ENCODE results near the gene NSUN5. TPM values are rescaled to one million over a fixed set of nuclear protein-coding genes. Genes with fewer than 3 reads are reported as not detected.
"Not testable (repeated sequence)": the region's sequence is repeated elsewhere in the genome, so short reads cannot be mapped to it uniquely, and the experiment has no call there.

Gene NSUN5
- total RNA-seq, 1 experiment from 2014 or later: 28.9 TPM

DNA sequence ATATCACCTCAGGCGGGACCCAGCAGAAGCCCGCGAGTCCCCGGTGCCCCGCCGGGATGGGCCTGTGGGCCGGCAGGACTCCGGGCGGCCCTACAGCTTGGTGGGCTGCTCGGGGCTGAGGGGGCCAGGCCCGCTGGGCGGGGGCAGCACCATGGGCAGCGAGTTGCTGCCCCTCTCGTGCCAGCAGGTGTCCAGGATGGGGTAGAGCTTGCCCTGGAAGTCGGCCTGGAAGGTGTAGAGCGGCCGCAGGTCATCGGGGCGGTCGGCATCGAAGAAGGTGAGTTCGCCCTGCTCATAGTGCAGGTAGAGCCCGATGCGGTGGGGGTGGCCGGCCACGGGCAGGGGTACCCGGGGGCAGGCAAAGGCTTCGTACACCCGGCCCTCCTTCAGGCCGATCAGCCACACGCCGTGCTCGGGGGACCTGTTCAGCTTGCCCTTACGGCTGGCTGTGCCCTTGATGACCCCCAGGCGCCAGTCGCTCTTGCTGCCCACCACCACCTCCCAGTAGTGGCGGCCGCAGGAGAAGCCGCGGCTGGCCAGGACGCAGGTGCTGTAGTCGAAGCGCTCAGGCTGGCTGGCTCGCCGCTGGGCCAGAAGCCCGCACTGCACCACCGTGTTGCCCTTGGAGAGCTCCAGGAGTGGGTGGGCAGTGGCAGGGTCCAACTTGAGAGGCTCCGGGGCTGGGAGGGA is 4.3 kb upstream of the NSUN5 start:
- no peak for DNase-seq (ENCODE audit: low spot score)
- no TSS peak for BruUV-seq (replicated peaks)
- POLR2A ChIA-PET (ENCODE audit: low non-redundant PET): no interaction called here
- CTCF ChIA-PET: no interaction called here
- TF ChIP-seq EZH2 (IDR thresholded peaks at IDR 0.05; ENCODE audit: borderline replicate concordance, low read depth, low read length, poor library complexity, severe bottlenecking): no peak
- TF ChIP-seq, protein P1, sequence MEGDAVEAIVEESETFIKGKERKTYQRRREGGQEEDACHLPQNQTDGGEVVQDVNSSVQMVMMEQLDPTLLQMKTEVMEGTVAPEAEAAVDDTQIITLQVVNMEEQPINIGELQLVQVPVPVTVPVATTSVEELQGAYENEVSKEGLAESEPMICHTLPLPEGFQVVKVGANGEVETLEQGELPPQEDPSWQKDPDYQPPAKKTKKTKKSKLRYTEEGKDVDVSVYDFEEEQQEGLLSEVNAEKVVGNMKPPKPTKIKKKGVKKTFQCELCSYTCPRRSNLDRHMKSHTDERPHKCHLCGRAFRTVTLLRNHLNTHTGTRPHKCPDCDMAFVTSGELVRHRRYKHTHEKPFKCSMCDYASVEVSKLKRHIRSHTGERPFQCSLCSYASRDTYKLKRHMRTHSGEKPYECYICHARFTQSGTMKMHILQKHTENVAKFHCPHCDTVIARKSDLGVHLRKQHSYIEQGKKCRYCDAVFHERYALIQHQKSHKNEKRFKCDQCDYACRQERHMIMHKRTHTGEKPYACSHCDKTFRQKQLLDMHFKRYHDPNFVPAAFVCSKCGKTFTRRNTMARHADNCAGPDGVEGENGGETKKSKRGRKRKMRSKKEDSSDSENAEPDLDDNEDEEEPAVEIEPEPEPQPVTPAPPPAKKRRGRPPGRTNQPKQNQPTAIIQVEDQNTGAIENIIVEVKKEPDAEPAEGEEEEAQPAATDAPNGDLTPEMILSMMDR (conservative IDR thresholded peaks at IDR 0.05; ENCODE audit: low read depth, low read length): no peak
- Histone ChIP-seq H3K4me3 (ENCODE audit: low read depth, low read length, poor library complexity, severe bottlenecking) (no peak overlapping the region), H3K27ac (ENCODE audit: low read depth, low read length, poor library complexity, severe bottlenecking) (no peak overlapping the region), H3K27me3 (replicated peaks; ENCODE audit: insufficient read depth, low read depth, low read length, poor library complexity) (no peaks in the 10 kb centered on the region), H3K9me3 (ENCODE audit: low read depth, low read length, poor library complexity, severe bottlenecking) (no peaks in the 10 kb centered on the region), H3K36me3 (ENCODE audit: insufficient read depth, low read length, poor library complexity, severe bottlenecking) (no peaks in the 10 kb centered on the region), H3K4me1 (ENCODE audit: insufficient read depth, low read length, poor library complexity, severe bottlenecking) (no peaks in the 10 kb centered on the region)
- intact Hi-C loops (cut with micrococcal nuclease; ENCODE audit: unreplicated experiment): no loop called here

- intact Hi-C loops (cut with micrococcal nuclease; ENCODE audit: unreplicated experiment); BruUV-seq (replicated peaks); POLR2A ChIA-PET (ENCODE audit: low non-redundant PET); DNase-seq (ENCODE audit: low spot score); H3K36me3 ChIP-seq (ENCODE audit: insufficient read depth, low read length, poor library complexity, severe bottlenecking); H3K9me3 ChIP-seq (ENCODE audit: low read depth, low read length, poor library complexity, severe bottlenecking); H3K4me1 ChIP-seq (ENCODE audit: insufficient read depth, low read length, poor library complexity, severe bottlenecking); H3K27me3 ChIP-seq (replicated peaks; ENCODE audit: insufficient read depth, low read depth, low read length, poor library complexity); CTCF ChIA-PET; H3K4me3 ChIP-seq (ENCODE audit: low read depth, low read length, poor library complexity, severe bottlenecking); H3K27ac ChIP-seq (ENCODE audit: low read depth, low read length, poor library complexity, severe bottlenecking): not testable (repeated sequence)
These were observed 2.8 kb upstream of the NSUN5 start for GRCh38 chr7:73311421-73311820.

DNA sequence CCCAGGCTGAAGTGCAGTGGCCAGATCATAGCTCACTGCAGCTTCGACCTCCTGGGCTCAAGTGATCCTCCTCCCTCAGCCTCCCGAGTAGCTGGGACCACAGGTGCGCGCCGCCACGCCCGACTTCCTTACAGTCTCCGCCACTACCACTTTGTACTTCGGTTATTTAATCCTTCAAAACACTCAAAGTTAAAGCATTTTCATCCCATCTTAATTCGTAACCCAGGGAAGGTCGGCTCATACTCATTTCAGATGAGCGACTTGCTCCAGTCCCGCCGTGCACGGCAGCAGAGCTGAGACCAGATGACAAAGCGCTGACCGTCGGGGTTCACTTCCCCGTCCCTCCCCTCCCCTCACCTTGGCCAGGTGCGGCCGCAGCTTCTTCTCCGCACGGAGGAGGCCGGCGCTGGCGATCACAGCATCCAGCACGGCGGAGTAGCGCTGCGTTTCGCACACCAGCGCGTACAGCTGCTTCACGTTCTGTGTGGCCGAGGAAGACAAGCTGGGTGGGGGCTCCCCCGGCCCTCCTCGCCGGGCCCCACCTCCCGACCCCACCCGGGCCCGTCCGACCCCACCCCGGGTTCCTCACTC is 457 bp downstream of the NSUN5 start:
- no peak for DNase-seq (ENCODE audit: low spot score)
- Histone ChIP-seq H3K4me1 (ENCODE audit: insufficient read depth, low read length, poor library complexity, severe bottlenecking) (no peaks in the 10 kb centered on the region), H3K36me3 (ENCODE audit: insufficient read depth, low read length, poor library complexity, severe bottlenecking) (no peaks in the 10 kb centered on the region), H3K27ac (ENCODE audit: low read depth, low read length, poor library complexity, severe bottlenecking) (peak overlapping the region; percentile 61), H3K9me3 (ENCODE audit: low read depth, low read length, poor library complexity, severe bottlenecking) (no peaks in the 10 kb centered on the region), H3K27me3 (replicated peaks; ENCODE audit: insufficient read depth, low read depth, low read length, poor library complexity) (no peaks in the 10 kb centered on the region), H3K4me3 (ENCODE audit: low read depth, low read length, poor library complexity, severe bottlenecking) (peak overlapping the region; percentile 59)
- TSS peak; percentile 56 for BruUV-seq (replicated peaks)
- CTCF ChIA-PET: no interaction called here
- POLR2A ChIA-PET (ENCODE audit: low non-redundant PET): no interaction called here
- intact Hi-C loops (cut with micrococcal nuclease; ENCODE audit: unreplicated experiment): no loop called here
- no peak for TF ChIP-seq EZH2 (IDR thresholded peaks at IDR 0.05; ENCODE audit: borderline replicate concordance, low read depth, low read length, poor library complexity, severe bottlenecking)
- TF ChIP-seq, protein P1 (conservative IDR thresholded peaks at IDR 0.05; ENCODE audit: low read depth, low read length): no peak

GRCh38 chr7:73307436-73307835 is 1.2 kb downstream of the NSUN5 start:
- Histone ChIP-seq H3K27me3 (replicated peaks; ENCODE audit: insufficient read depth, low read depth, low read length, poor library complexity) (no peaks in the 10 kb centered on the region), H3K4me1 (ENCODE audit: insufficient read depth, low read length, poor library complexity, severe bottlenecking) (no peaks in the 10 kb centered on the region), H3K4me3 (ENCODE audit: low read depth, low read length, poor library complexity, severe bottlenecking) (peak overlapping the region; percentile 59), H3K9me3 (ENCODE audit: low read depth, low read length, poor library complexity, severe bottlenecking) (no peaks in the 10 kb centered on the region), H3K36me3 (ENCODE audit: insufficient read depth, low read length, poor library complexity, severe bottlenecking) (no peaks in the 10 kb centered on the region), H3K27ac (ENCODE audit: low read depth, low read length, poor library complexity, severe bottlenecking) (no peak overlapping the region)
- no peak for DNase-seq (ENCODE audit: low spot score)
- ChIA-PET POLR2A (ENCODE audit: low non-redundant PET) (no interaction called here), CTCF (no interaction called here)
- no peak for TF ChIP-seq EZH2 (IDR thresholded peaks at IDR 0.05; ENCODE audit: borderline replicate concordance, low read depth, low read length, poor library complexity, severe bottlenecking)
- TF ChIP-seq, protein P1 (conservative IDR thresholded peaks at IDR 0.05; ENCODE audit: low read depth, low read length): no peak
- intact Hi-C loops (cut with micrococcal nuclease; ENCODE audit: unreplicated experiment): no loop called here
- no TSS peak for BruUV-seq (replicated peaks)

GRCh38 chr7:73304612-73305387 is 3.8 kb downstream of the NSUN5 start:
- H3K4me1 ChIP-seq (ENCODE audit: insufficient read depth, low read length, poor library complexity, severe bottlenecking); H3K27me3 ChIP-seq (replicated peaks; ENCODE audit: insufficient read depth, low read depth, low read length, poor library complexity); BruUV-seq (replicated peaks); H3K27ac ChIP-seq (ENCODE audit: low read depth, low read length, poor library complexity, severe bottlenecking); DNase-seq (ENCODE audit: low spot score); H3K4me3 ChIP-seq (ENCODE audit: low read depth, low read length, poor library complexity, severe bottlenecking); H3K36me3 ChIP-seq (ENCODE audit: insufficient read depth, low read length, poor library complexity, severe bottlenecking); H3K9me3 ChIP-seq (ENCODE audit: low read depth, low read length, poor library complexity, severe bottlenecking); POLR2A ChIA-PET (ENCODE audit: low non-redundant PET); CTCF ChIA-PET; intact Hi-C loops (cut with micrococcal nuclease; ENCODE audit: unreplicated experiment): not testable (repeated sequence)

Measured in A673 (cell line).